Pulmonary artery endothelial cell (primary cell): ENCODE results near the gene TRPM2. TPM values are rescaled to one million over a fixed set of nuclear protein-coding genes. Genes with fewer than 3 reads are reported as not detected.
"Not testable (repeated sequence)": the region's sequence is repeated elsewhere in the genome, so short reads cannot be mapped to it uniquely, and the experiment has no call there.

ENCODE experiments used
- DNase-seq: peaks from one replicate; pipeline ENCODE4 v3.0.0-alpha.2; 2011; ENCODE audit warnings: low read depth, low spot score
- total RNA-seq: library from RNA; depleted of rRNA; stranded (reverse); fragments of >200 nt; gene quantifications from 2 replicates; pipeline ENCODE4 v1.2.3, GENCODE V29; 2014

The TRPM2 gene
- total RNA-seq, 1 donor from 2014 or later = not detected

- no peak for DNase-seq
Measured at GRCh38 chr21:44395260-44395659, 41.8 kb downstream of the TRPM2 start.

- DNase-seq = not testable (repeated sequence)
Measured at GRCh38 chr21:44396803-44397202, 43.4 kb downstream of the TRPM2 start.

DNA sequence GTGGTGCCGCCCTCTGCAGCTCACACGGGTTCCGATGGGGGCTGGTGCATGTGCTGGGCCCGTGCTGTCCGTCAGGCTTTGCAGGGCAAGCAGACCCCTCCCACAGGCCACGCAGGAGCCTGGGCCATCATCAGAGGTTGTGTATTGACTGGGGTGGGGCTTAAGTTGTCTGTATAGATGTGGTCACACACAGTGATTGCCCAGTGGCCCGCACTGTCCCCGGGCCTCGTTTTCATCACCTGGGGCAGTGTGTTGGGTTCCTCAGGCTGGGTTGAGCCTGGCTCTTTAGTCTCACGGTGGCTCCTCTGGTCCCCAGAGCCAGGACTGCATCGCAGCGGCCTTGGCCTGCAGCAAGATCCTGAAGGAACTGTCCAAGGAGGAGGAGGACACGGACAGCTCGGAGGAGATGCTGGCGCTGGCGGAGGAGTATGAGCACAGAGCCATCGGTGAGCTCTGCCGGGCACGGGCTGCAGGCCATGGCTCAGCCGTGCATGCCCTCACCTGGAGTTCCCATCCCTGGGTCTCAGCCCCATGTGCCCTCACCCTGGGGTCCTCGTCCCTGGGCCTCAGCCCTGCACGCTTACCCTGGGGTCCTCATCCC, 44.1 kb downstream of the TRPM2 start:
- no peak for DNase-seq

GRCh38 chr21:44398499-44398898, 45.1 kb downstream of the TRPM2 start:
- no peak for DNase-seq

GRCh38 chr21:44399151-44399954, 45.9 kb downstream of the TRPM2 start:
- no peak for DNase-seq

DNA sequence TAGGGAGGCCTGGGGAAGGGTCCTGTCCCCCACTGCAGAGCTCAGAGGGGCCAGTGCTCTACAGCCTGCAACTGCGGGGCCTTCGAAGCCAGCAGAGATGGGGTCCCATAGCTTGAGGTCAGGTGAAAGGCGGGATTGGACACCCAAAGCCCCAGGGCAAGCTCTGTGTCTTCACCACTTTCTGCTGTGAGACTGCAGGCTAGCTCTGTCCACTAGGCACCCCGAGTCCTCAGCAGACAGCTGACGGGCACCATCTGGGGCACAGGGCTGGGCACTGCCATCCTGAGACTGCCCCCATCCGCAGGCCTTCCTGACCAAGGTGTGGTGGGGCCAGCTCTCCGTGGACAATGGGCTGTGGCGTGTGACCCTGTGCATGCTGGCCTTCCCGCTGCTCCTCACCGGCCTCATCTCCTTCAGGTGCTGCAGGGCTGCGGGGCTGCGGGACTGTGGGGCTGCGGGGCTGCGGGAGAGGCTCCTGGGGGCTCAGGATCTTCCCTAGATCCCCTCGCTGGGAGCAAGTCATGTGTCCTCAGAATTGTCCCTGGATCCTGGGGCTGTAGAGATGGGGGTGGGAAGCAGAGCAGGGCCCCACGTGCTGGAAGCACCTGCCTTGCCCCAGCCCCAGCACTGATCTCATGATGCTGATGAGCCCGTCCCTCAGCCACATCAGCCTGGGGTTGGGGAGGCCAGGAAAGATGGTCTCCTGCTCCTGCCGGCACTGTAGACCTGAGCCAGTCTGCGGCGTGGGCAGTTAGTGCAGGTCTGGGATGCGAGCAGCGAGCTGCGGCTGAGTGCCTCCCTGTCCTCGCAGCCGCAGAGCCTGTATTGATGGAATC, 46.8 kb downstream of the TRPM2 start:
- DNase-seq = no peak

DNA sequence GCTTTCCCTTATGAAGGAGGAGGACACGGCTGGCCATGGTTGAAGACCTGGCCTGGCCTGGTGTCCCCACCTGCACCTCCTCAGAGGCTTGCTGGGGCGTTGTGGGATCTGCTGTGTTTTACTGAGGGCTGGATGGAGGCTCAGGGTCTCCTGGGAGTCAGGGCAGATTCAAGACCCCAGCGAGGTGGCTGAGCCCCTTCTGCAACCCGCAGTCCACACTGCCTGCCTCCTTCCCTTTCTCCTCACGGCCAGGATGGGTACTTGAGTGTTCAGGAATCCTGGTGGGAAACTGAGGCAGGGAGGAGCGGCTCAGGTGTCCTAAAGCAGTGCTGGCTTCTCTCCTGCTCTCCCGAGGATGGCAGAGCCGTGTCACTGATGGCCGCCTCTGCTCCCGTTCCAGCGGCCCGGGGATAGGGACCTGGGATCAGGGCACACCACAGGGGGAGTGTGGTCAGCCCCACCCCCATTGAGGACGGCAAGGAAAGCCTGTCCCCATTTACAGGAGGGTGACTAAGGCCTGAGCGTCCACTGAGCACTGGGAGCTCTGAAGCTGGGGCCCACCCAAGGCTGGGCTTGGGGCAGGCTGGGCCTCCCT, 47.5 kb downstream of the TRPM2 start:
- no peak for DNase-seq

DNA sequence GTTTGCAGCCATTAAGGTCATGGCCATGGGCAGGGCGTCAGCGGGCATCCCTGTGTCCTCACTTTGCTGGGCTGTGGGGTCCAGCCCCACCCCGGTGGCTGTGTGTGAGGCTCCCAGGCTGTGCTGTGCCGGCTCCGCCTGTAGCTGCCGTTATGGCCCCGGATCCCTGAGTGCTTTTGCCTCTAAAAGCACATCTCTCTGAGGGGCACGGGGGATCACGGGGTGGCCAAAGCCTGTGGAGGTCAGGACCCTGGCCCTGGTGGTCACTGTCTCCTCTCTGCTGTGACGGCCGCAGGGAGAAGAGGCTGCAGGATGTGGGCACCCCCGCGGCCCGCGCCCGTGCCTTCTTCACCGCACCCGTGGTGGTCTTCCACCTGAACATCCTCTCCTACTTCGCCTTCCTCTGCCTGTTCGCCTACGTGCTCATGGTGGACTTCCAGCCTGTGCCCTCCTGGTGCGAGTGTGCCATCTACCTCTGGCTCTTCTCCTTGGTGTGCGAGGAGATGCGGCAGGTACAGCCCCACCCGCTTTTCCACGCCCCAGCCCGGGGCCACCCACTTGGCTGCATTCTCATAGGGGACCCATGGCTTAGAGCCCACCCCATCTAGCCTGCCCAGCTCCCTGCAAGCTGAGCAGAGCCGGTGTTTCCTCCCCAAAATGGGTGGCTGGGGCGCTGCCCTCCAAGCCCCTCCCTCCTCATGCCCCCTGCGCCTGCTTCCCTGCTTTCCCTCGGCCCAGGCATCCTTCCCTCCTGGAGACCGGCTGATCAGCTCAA, 48.2 kb downstream of the TRPM2 start:
- no peak for DNase-seq

GRCh38 chr21:44402323-44403105, 49.1 kb downstream of the TRPM2 start:
- no peak for DNase-seq

GRCh38 chr21:44403106-44404020, 49.9 kb downstream of the TRPM2 start:
- no peak for DNase-seq

DNA sequence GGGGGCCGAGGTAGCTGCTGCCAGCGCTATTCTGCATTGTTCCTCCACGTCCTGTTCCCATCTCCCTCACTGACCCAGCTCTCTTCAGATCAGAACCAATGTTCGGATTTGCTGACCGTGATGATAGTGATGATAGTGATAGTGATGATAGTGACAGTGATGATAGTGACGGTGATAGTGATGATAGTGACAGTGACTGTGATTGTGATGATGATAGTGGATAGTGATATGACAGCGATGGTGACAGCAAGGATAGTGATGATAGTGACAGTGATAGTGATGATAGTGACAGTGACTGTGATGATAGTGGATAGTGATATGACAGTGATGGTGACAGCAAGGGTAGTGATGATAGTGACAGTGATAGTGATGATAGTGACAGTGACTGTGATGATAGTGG, 51.1 kb downstream of the TRPM2 start:
- not testable (repeated sequence) for DNase-seq

- DNase-seq = no peak
Measured at GRCh38 chr21:44405091-44405947, 51.9 kb downstream of the TRPM2 start.

- no peak for DNase-seq
Measured at GRCh38 chr21:44405948-44406872, 52.8 kb downstream of the TRPM2 start.

DNA sequence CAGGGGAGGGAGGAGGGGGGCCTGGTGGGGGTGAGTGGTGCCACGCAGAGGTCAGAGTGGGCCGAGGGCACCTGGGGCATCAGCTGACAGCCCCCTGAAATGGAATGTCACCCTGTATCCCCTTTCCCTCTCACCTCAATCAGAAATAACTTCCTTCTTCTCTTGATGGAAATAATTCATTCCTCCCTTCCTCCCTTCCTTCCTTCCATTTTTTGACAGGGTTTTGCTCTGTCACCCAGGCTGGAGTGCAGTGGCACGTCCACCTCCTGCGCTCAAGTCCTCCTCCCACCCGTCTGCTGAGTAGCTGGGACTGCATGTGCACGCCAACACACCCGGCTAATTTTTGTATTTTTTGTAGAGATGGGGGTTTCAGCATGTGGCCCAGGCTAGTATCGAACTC, 53.5 kb downstream of the TRPM2 start:
- DNase-seq = no peak

GRCh38 chr21:44407493-44407892, 54.1 kb downstream of the TRPM2 start:
- no peak for DNase-seq

GRCh38 chr21:44408226-44408625, 54.8 kb downstream of the TRPM2 start:
- DNase-seq = no peak
